Activated naive CD8-positive, alpha-beta T cell treated with anti-CD3 and anti-CD28 coated beads for 36 hours (primary cell): Measurements from ENCODE around the gene TDRD3. TPM values are rescaled to one million over a fixed set of nuclear protein-coding genes. Genes with fewer than 3 reads are reported as not detected.

Experiments
- DNase-seq: peaks from one replicate; pipeline ENCODE4 v3.0.0; 2021
- H3K27ac Mint-ChIP-seq: one replicate; pipeline ENCODE4 v1.8.0; 2022; ENCODE audit warnings: mild to moderate bottlenecking, moderate library complexity, mixed read lengths
- H3K27me3 Mint-ChIP-seq: one replicate; pipeline ENCODE4 v1.8.0; 2022; ENCODE audit warnings: mild to moderate bottlenecking, mixed read lengths
- H3K36me3 Mint-ChIP-seq: one replicate; pipeline ENCODE4 v1.8.0; 2021; ENCODE audit warnings: mild to moderate bottlenecking, mixed read lengths
- H3K4me1 Mint-ChIP-seq: one replicate; pipeline ENCODE4 v1.8.0; 2021; ENCODE audit warnings: mixed read lengths
- H3K4me3 Mint-ChIP-seq: one replicate; pipeline ENCODE4 v1.8.0; 2022; ENCODE audit warnings: mild to moderate bottlenecking, moderate library complexity, mixed read lengths
- H3K9me3 Mint-ChIP-seq: one replicate; pipeline ENCODE4 v1.8.0; 2022; ENCODE audit warnings: mixed read lengths
- total RNA-seq, 2 experiments: library from RNA; stranded (reverse); gene quantifications; one replicate each; pipeline ENCODE4 v1.2.3, GENCODE V29; 2021

Gene TDRD3
- total RNA-seq, 2 experiments from 2014 or later, result 19.2 to 19.9 TPM

- Mint-ChIP-seq H3K27me3 (no peaks in the 10 kb centered on the region), H3K4me1 (peaks cover 53% of the 10 kb centered on the region), H3K9me3 (peaks cover 5% of the 10 kb centered on the region)
Measured at GRCh38 chr13:60412909-60413616, 16.0 kb downstream of the TDRD3 start.

DNA sequence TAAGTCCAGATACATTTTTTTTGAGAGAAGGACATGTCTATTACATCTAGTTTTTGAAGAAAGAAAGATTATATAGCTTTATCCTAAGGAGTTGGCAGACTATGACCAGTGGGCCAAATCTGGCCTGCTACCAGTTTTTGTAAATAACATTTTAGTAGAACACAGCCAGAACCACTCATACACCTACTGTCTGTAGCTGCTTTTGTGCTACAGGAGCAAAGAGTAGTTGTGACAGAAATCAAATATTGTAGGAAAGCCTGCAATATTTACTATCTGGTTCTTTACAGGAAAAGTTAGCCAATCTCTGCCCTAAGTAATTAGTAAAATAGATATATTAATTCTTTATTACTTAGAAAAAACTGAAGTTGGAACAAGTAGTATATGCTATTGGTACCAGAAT is 17.2 kb downstream of the TDRD3 start:
- H3K4me1 Mint-ChIP-seq, result peaks cover 50% of the 10 kb centered on the region
- peaks cover 32% of the 10 kb centered on the region for H3K36me3 Mint-ChIP-seq
- no peak overlapping the region for H3K4me3 Mint-ChIP-seq
- no peak overlapping the region for H3K27ac Mint-ChIP-seq
- no peaks in the 10 kb centered on the region for H3K27me3 Mint-ChIP-seq
- peaks cover 3% of the 10 kb centered on the region for H3K9me3 Mint-ChIP-seq
- DNase-seq, result no peak

More at GRCh38 chr13:60412909-60413616, 16.0 kb downstream of the TDRD3 start:
- no peak for DNase-seq
- no peak overlapping the region for H3K27ac Mint-ChIP-seq
- H3K4me3 Mint-ChIP-seq, result no peak overlapping the region
- peaks cover 31% of the 10 kb centered on the region for H3K36me3 Mint-ChIP-seq

DNA sequence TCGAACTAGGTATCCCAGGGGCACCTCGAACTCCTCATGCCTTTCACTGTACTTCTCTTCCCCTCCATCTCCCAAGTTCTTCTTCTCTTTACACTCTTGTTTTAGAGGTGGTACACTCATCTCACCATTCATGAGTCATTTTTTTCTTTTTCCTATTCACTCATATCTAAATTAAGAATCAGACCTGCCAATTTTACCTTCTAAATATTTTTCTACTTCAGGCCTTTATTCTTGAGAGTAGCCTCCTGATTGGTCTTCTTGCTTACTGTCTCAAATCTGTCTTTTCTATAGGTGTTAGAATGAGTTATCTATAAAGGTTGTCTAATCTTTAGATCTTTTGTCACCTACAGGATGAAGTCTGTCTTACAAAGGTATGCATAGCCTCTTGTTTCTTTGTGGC is 20.7 kb downstream of the TDRD3 start:
- no peak for DNase-seq
- no peak overlapping the region for H3K4me3 Mint-ChIP-seq
- H3K36me3 Mint-ChIP-seq, result peaks cover 31% of the 10 kb centered on the region
- H3K27ac Mint-ChIP-seq, result no peak overlapping the region
- peaks cover 22% of the 10 kb centered on the region for H3K4me1 Mint-ChIP-seq
- H3K27me3 Mint-ChIP-seq, result no peaks in the 10 kb centered on the region
- H3K9me3 Mint-ChIP-seq, result peaks cover 10% of the 10 kb centered on the region

- H3K4me3 Mint-ChIP-seq, result no peak overlapping the region
- no peak overlapping the region for H3K27ac Mint-ChIP-seq
- H3K27me3 Mint-ChIP-seq, result no peaks in the 10 kb centered on the region
- H3K4me1 Mint-ChIP-seq, result peaks cover 16% of the 10 kb centered on the region
- DNase-seq, result no peak
- peaks cover 31% of the 10 kb centered on the region for H3K36me3 Mint-ChIP-seq
- peaks cover 10% of the 10 kb centered on the region for H3K9me3 Mint-ChIP-seq
Measured at GRCh38 chr13:60418954-60419353, 21.9 kb downstream of the TDRD3 start.

DNA sequence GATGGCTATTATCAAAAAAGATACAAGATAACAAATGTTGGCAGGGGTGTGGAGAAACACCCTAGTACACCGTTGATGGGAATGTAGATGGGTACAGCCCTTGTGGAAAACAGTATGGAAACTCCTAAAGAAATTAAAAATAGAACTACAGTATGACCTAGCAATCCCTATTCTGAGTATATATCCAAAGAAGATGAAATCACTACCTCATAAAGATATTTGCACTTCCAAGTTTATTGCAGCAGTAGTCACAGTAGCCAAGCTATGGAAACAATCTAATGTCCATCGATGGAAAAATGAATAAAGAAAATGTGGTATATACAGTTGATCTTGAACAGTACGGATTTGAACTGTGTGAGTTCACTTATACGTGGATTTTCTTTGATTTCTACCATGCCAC is 28.3 kb downstream of the TDRD3 start:
- Mint-ChIP-seq H3K27ac (no peak overlapping the region), H3K4me3 (no peak overlapping the region), H3K9me3 (peaks cover 3% of the 10 kb centered on the region), H3K36me3 (peaks cover 7% of the 10 kb centered on the region), H3K27me3 (no peaks in the 10 kb centered on the region), H3K4me1 (peaks cover 19% of the 10 kb centered on the region)
- DNase-seq, result no peak

GRCh38 chr13:60426075-60426474 is 29.1 kb downstream of the TDRD3 start:
- Mint-ChIP-seq H3K27ac (no peak overlapping the region), H3K4me3 (no peak overlapping the region), H3K27me3 (no peaks in the 10 kb centered on the region), H3K36me3 (peaks cover 4% of the 10 kb centered on the region), H3K9me3 (peaks cover under 1% of the 10 kb centered on the region), H3K4me1 (peaks cover 19% of the 10 kb centered on the region)
- DNase-seq, result no peak

- Mint-ChIP-seq H3K27ac (peak overlapping the region; percentile 27), H3K4me3 (no peak overlapping the region), H3K27me3 (no peaks in the 10 kb centered on the region), H3K9me3 (no peaks in the 10 kb centered on the region), H3K36me3 (no peaks in the 10 kb centered on the region), H3K4me1 (peaks cover 19% of the 10 kb centered on the region)
- DNase-seq, result no peak
Measured at GRCh38 chr13:60427285-60427684, 30.3 kb downstream of the TDRD3 start.

GRCh38 chr13:60431108-60431700 is 34.2 kb downstream of the TDRD3 start:
- Mint-ChIP-seq H3K27me3 (no peaks in the 10 kb centered on the region), H3K36me3 (peaks cover 4% of the 10 kb centered on the region), H3K27ac (no peak overlapping the region), H3K9me3 (no peaks in the 10 kb centered on the region), H3K4me3 (no peak overlapping the region), H3K4me1 (peaks cover 18% of the 10 kb centered on the region)
- DNase-seq, result no peak

- no peaks in the 10 kb centered on the region for H3K9me3 Mint-ChIP-seq
- DNase-seq, result no peak
- no peak overlapping the region for H3K4me3 Mint-ChIP-seq
- H3K4me1 Mint-ChIP-seq, result peaks cover 14% of the 10 kb centered on the region
- peaks cover 4% of the 10 kb centered on the region for H3K36me3 Mint-ChIP-seq
- H3K27me3 Mint-ChIP-seq, result no peaks in the 10 kb centered on the region
- no peak overlapping the region for H3K27ac Mint-ChIP-seq
Measured at GRCh38 chr13:60433505-60433904, 36.5 kb downstream of the TDRD3 start.

DNA sequence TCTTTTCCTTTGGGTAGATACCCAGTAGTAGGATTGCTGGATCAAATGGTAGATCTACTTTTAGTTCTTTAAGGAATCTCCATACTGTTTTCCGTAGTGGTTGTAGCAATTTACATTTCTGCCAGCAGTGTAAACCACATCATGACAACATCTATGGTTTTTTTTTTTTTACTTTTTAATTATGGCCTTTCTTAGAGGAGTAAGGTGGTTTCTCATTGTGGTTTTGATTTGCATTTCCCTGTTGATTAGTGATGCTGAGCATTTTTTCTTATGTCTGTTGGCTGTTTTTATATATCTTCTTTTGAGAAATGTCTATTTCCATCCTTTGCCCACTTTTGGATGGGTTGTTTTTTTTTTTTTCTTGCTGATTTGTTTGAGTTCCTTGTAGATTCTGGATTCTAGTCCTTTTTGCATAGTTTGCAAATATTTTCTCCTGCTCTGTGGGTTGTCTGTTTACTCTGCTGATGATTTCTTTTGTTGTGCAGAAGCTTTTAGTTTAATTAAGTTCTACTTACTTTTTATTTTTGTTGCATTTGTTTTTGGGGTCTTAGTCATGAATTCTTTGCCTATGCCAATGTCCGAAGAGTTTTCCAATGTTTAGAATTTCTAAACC is 38.8 kb downstream of the TDRD3 start:
- H3K27ac Mint-ChIP-seq, result no peak overlapping the region
- no peak for DNase-seq
- H3K4me1 Mint-ChIP-seq, result peaks cover 14% of the 10 kb centered on the region
- no peaks in the 10 kb centered on the region for H3K9me3 Mint-ChIP-seq
- no peak overlapping the region for H3K4me3 Mint-ChIP-seq
- H3K36me3 Mint-ChIP-seq, result peaks cover 4% of the 10 kb centered on the region
- H3K27me3 Mint-ChIP-seq, result no peaks in the 10 kb centered on the region

DNA sequence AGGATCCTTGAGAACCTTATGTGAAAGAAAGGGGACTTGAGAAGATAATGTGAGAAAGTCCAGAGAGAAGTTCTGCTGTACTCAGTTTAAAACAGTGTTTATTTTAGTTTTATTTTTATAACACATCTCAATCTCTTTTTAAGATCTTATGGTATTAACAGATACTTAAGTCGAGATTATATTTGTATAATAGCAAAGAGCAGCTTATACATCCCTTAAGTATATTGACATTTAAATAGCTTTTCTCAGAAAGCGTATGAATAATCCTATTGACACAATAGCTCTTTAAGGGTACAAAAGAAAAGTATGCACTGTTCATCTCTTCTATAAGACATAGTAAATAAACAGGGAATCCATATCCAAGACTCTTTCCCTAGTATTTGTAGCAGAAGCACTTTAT is 42.2 kb downstream of the TDRD3 start:
- Mint-ChIP-seq H3K4me1 (peaks cover 14% of the 10 kb centered on the region), H3K36me3 (peaks cover 4% of the 10 kb centered on the region), H3K4me3 (no peak overlapping the region), H3K27me3 (no peaks in the 10 kb centered on the region), H3K9me3 (no peaks in the 10 kb centered on the region), H3K27ac (no peak overlapping the region)
- no peak for DNase-seq

DNA sequence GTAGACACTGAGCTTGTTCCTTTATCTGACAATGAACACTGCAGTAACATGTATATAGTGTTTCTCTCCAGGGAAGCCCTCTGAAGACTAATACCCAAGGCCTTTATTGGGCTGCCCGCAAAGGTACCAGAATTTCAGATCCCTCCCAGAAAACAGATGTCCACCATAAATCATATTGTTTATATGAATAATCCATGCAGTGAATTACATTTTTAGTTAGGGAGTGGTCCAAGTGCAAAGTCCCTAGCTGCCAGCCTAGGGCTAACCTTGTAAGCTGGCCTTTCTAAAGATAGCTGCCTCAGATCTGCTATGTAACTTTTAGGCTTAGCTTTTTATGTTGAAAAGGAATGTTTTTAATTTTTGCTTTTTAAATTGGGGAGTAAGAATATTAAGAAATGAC is 44.7 kb downstream of the TDRD3 start:
- no peaks in the 10 kb centered on the region for H3K9me3 Mint-ChIP-seq
- H3K4me3 Mint-ChIP-seq, result no peak overlapping the region
- no peak overlapping the region for H3K27ac Mint-ChIP-seq
- no peaks in the 10 kb centered on the region for H3K27me3 Mint-ChIP-seq
- no peak for DNase-seq
- no peaks in the 10 kb centered on the region for H3K36me3 Mint-ChIP-seq
- H3K4me1 Mint-ChIP-seq, result no peaks in the 10 kb centered on the region

GRCh38 chr13:60448907-60449510 is 52.0 kb downstream of the TDRD3 start:
- Mint-ChIP-seq H3K27me3 (no peaks in the 10 kb centered on the region), H3K4me1 (no peaks in the 10 kb centered on the region), H3K27ac (no peak overlapping the region), H3K4me3 (no peak overlapping the region), H3K36me3 (peaks cover 2% of the 10 kb centered on the region), H3K9me3 (no peaks in the 10 kb centered on the region)
- DNase-seq, result no peak

DNA sequence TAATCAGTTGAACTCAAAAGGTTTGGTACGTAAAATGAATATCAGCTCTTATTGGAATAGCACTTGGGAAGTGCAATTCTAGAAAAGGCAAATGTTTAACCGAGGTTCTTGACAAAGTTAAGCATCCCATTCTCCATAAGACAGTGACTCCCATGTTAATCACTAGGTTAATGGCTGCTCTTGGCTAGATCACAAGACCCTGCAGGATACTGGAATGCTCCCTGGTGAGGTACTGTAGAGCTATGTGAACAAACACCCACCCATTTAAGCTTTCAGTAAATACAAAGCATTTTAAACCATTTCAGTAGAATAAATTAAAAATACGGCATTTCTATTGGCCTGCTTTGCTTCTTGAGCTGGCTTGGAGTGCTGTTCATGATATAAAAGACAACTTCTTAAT is 56.5 kb downstream of the TDRD3 start:
- Mint-ChIP-seq H3K4me1 (no peaks in the 10 kb centered on the region), H3K27me3 (no peaks in the 10 kb centered on the region), H3K27ac (no peak overlapping the region), H3K4me3 (no peak overlapping the region), H3K36me3 (peaks cover 4% of the 10 kb centered on the region), H3K9me3 (no peaks in the 10 kb centered on the region)
- no peak for DNase-seq

DNA sequence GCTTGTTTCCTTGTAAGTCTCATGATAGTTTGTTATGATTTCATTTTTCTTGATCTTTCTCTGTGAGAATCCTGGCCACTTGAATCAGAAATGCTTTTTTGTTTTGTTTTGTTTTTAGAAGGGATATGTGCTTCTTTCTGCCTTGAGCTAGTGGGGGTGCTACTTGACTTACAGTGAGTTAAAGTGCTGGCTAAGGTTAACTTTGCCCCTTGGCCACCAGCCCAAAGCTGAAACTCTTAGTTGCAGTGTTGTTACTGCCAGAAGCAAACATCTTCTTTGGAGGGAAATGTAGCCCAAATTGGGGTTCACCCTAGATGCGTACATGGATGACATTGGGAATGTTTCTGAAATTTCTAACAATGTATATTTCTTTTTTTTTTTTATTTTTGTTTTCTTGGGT is 57.4 kb downstream of the TDRD3 start:
- Mint-ChIP-seq H3K36me3 (peaks cover 4% of the 10 kb centered on the region), H3K27me3 (no peaks in the 10 kb centered on the region), H3K27ac (no peak overlapping the region), H3K4me3 (no peak overlapping the region), H3K9me3 (no peaks in the 10 kb centered on the region), H3K4me1 (no peaks in the 10 kb centered on the region)
- DNase-seq, result no peak
